ENCODE data around the gene CAMTA1.

Gene CAMTA1

GRCh38 chr1:7462617-7463016 lies 677.4 kb downstream of the CAMTA1 start:
- CTCF ChIA-PET = interaction anchor here (1.0 kb wide), 1 partner anchor 9 kb away, joined by 3 read pairs; no protein-coding TSS in a partner anchor
- Histone ChIP-seq H3K27ac (ENCODE audit: extremely low read depth, low read depth, low read length) (no peak overlapping the region), H3K9me3 (ENCODE audit: control insufficient read depth, insufficient read depth, low read depth, low read length) (no peaks in the 10 kb centered on the region), H3K4me1 (ENCODE audit: control insufficient read depth, insufficient read depth, low read length) (no peaks in the 10 kb centered on the region), H3K4me3 (ENCODE audit: low read depth, low read length) (no peak overlapping the region), H3K36me3 (ENCODE audit: control insufficient read depth in 2 of 2, insufficient read depth in 1 of 2, low read length in 2 of 2) (no peaks in the 10 kb centered on the region)
- POLR2A ChIA-PET = no interaction called here
- no peak for TF ChIP-seq ZNF600 (tag by site-specific recombination; IDR thresholded peaks at IDR 0.05)
- TF ChIP-seq SETDB1 (IDR thresholded peaks at IDR 0.05; ENCODE audit: insufficient read length, low read length) = no peak
- no peak for TF ChIP-seq SCRT2 (tag by site-specific recombination; IDR thresholded peaks at IDR 0.05)
- no peak for TF ChIP-seq ZNF404 (tag by site-specific recombination; IDR thresholded peaks at IDR 0.05)
- TF ChIP-seq KLF10 (tag by site-specific recombination; IDR thresholded peaks at IDR 0.05) = no peak
- TF ChIP-seq, protein P1, sequence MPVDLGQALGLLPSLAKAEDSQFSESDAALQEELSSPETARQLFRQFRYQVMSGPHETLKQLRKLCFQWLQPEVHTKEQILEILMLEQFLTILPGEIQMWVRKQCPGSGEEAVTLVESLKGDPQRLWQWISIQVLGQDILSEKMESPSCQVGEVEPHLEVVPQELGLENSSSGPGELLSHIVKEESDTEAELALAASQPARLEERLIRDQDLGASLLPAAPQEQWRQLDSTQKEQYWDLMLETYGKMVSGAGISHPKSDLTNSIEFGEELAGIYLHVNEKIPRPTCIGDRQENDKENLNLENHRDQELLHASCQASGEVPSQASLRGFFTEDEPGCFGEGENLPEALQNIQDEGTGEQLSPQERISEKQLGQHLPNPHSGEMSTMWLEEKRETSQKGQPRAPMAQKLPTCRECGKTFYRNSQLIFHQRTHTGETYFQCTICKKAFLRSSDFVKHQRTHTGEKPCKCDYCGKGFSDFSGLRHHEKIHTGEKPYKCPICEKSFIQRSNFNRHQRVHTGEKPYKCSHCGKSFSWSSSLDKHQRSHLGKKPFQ (tag by site-specific recombination; IDR thresholded peaks at IDR 0.05) = no peak
- TF ChIP-seq ZNF302 (tag by site-specific recombination; IDR thresholded peaks at IDR 0.05; ENCODE audit: low read depth) = no peak
- TF ChIP-seq ZNF664 (tag by site-specific recombination; IDR thresholded peaks at IDR 0.05) = no peak
- TF ChIP-seq ZNF223 (tag by site-specific recombination; IDR thresholded peaks at IDR 0.05) = no peak
- TF ChIP-seq MEIS1 (CRISPR knock-in tag; IDR thresholded peaks at IDR 0.05; ENCODE audit: borderline replicate concordance) = no peak
- TF ChIP-seq ZNF548 (tag by site-specific recombination; IDR thresholded peaks at IDR 0.05) = no peak
- TF ChIP-seq ZNF24 (tag by site-specific recombination; IDR thresholded peaks at IDR 0.05) = no peak
- TF ChIP-seq ZNF23 (tag by site-specific recombination; IDR thresholded peaks at IDR 0.05; ENCODE audit: borderline replicate concordance) = no peak
- no peak for TF ChIP-seq ZNF529 (tag by site-specific recombination; IDR thresholded peaks at IDR 0.05; ENCODE audit: insufficient replicate concordance)
- TF ChIP-seq ZSCAN23 (tag by site-specific recombination; IDR thresholded peaks at IDR 0.05) = no peak

- ChIA-PET CTCF (interaction anchor here (1.0 kb wide), 1 partner anchor 10 kb away, joined by 3 read pairs; no protein-coding TSS in a partner anchor), POLR2A (no interaction called here)
- H3K9me3 ChIP-seq (ENCODE audit: control insufficient read depth, insufficient read depth, low read depth, low read length) = no peaks in the 10 kb centered on the region
- no peaks in the 10 kb centered on the region for H3K4me1 ChIP-seq (ENCODE audit: control insufficient read depth, insufficient read depth, low read length)
- no peak overlapping the region for H3K27ac ChIP-seq (ENCODE audit: extremely low read depth, low read depth, low read length)
- H3K36me3 ChIP-seq (ENCODE audit: control insufficient read depth in 2 of 2, insufficient read depth in 1 of 2, low read length in 2 of 2) = no peaks in the 10 kb centered on the region
- no peak overlapping the region for H3K4me3 ChIP-seq (ENCODE audit: low read depth, low read length)
- TF ChIP-seq ZNF701 (tag by site-specific recombination; IDR thresholded peaks at IDR 0.05) (no peak), ZBTB8A (tag by site-specific recombination; IDR thresholded peaks at IDR 0.05) (no peak), EGR2 (tag by site-specific recombination; IDR thresholded peaks at IDR 0.05; ENCODE audit: low read depth) (0 out of 2 replicates have a peak, but pooled peaks have one; percentile 28)
Observed at GRCh38 chr1:7463526-7463925, 678.3 kb downstream of the CAMTA1 start.

DNA sequence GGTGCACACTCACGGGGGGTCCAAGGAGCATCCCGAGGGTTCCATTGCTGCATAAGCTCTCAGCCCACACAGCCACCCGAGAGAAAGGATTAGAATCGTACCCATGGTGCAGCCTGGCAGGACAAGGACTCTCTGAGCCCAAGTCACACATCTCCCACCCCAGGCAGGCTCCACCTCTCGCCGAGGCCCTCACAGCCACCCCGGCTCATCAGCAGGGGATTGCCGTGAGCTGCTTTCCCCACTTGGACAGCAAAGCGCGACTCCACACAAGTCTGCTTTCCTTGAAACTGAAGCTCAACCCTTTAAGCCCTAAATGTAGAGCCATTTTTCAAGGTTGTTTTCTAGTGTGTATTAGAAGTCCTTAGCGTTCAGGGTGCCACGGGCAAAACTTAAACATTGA lies 679.5 kb downstream of the CAMTA1 start:
- H3K4me1 ChIP-seq (ENCODE audit: control insufficient read depth, insufficient read depth, low read length) = no peaks in the 10 kb centered on the region
- CTCF ChIA-PET = interaction anchor here (0.6 kb wide), 1 partner anchor 30 kb away, joined by 3 read pairs; no protein-coding TSS in a partner anchor
- H3K9me3 ChIP-seq (ENCODE audit: control insufficient read depth, insufficient read depth, low read depth, low read length) = no peaks in the 10 kb centered on the region
- no peak overlapping the region for H3K4me3 ChIP-seq (ENCODE audit: low read depth, low read length)
- no peaks in the 10 kb centered on the region for H3K36me3 ChIP-seq (ENCODE audit: control insufficient read depth in 2 of 2, insufficient read depth in 1 of 2, low read length in 2 of 2)
- POLR2A ChIA-PET = no interaction called here
- H3K27ac ChIP-seq (ENCODE audit: extremely low read depth, low read depth, low read length) = no peak overlapping the region
- no peak for TF ChIP-seq ZNF629 (tag by site-specific recombination; IDR thresholded peaks at IDR 0.05)
- TF ChIP-seq ZFP3 (tag by site-specific recombination; IDR thresholded peaks at IDR 0.05; ENCODE audit: low read depth) = no peak
- no peak for TF ChIP-seq ZNF350 (tag by site-specific recombination; IDR thresholded peaks at IDR 0.05)
- TF ChIP-seq ZNF157 (tag by site-specific recombination; IDR thresholded peaks at IDR 0.05) = no peak
- no peak for TF ChIP-seq ZNF239 (tag by site-specific recombination; IDR thresholded peaks at IDR 0.05)
- no peak for TF ChIP-seq KLF7 (tag by site-specific recombination; IDR thresholded peaks at IDR 0.05; ENCODE audit: borderline replicate concordance)
- no peak for TF ChIP-seq ZNF324 (tag by site-specific recombination; IDR thresholded peaks at IDR 0.05)
- TF ChIP-seq ZBTB11 (tag by site-specific recombination; conservative IDR thresholded peaks at IDR 0.05; ENCODE audit: low read depth) = no peak
- TF ChIP-seq ZNF777 (tag by site-specific recombination; IDR thresholded peaks at IDR 0.05; ENCODE audit: borderline replicate concordance) = no peak
- TF ChIP-seq, protein P2, sequence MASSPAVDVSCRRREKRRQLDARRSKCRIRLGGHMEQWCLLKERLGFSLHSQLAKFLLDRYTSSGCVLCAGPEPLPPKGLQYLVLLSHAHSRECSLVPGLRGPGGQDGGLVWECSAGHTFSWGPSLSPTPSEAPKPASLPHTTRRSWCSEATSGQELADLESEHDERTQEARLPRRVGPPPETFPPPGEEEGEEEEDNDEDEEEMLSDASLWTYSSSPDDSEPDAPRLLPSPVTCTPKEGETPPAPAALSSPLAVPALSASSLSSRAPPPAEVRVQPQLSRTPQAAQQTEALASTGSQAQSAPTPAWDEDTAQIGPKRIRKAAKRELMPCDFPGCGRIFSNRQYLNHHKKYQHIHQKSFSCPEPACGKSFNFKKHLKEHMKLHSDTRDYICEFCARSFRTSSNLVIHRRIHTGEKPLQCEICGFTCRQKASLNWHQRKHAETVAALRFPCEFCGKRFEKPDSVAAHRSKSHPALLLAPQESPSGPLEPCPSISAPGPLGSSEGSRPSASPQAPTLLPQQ (tag by site-specific recombination; IDR thresholded peaks at IDR 0.05) = no peak
- TF ChIP-seq ZNF184 (tag by site-specific recombination; IDR thresholded peaks at IDR 0.05) = no peak

All from HEK293 (cell line).